Skin of body (tissue), 2 donors: ENCODE results near the gene NOTUM. TPM values are rescaled to one million over a fixed set of nuclear protein-coding genes. Genes with fewer than 3 reads are reported as not detected.
"Not testable (repeated sequence)": the region's sequence is repeated elsewhere in the genome, so short reads cannot be mapped to it uniquely, and the experiment has no call there.

Experiments used
- DNase-seq: peaks from one replicate; lab custom pipeline; 2025; lab: John Stamatoyannopoulos, UW
- total RNA-seq: library from RNA; depleted of rRNA; stranded (reverse); fragments of >200 nt; gene quantifications from one replicate; pipeline ENCODE4 v1.2.3, GENCODE V29; 2014

The NOTUM gene
- total RNA-seq, 1 donor from 2014 or later: 1.7 TPM

DNA sequence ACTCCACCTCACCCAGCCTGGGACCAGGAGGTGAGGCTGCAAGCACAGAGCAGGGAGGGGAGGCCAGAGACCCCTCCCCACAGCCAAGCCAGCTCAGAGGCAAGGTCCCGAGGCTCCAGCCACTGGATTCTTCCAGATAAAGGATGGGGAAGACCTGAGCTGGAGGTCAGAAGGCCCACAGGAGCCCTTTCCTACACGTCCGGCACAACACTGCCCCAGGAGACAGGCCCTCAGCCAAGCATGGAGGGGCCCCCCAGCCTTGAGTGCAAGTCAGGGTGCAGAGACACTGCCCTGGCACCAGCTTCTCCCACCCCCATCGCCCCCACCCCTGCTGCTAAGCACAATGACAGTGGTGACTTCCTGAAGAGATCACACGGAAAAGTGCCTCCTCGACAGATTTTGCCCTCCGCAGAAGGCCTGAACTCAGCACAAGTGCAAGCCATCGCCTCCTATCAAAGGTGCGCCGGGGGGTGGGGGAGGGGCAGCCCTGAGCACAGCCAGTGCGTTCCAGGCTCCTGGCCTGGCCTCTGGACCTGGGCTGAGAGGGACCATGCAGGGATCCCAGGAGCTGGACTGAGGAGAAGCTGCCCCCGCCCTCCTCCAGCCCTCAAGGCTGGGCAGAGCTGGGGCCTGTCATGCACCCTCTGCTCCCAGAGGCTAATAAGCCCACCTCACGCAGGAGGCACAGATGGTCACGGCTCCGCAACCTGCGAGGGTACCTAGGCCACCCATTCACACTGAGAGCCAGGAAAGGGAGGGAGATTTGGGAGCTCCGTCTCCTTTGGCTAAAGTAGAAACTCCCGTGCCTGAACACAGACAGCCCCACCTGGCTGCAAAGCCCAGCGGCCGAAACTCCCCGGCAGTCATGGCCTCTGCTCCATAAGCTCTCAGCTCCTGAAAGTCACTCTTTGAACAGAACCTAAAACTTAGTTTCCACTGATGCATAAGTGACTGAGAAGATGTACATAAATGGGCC, 36.1 kb downstream of the NOTUM start:
- DNase-seq: no peak

DNA sequence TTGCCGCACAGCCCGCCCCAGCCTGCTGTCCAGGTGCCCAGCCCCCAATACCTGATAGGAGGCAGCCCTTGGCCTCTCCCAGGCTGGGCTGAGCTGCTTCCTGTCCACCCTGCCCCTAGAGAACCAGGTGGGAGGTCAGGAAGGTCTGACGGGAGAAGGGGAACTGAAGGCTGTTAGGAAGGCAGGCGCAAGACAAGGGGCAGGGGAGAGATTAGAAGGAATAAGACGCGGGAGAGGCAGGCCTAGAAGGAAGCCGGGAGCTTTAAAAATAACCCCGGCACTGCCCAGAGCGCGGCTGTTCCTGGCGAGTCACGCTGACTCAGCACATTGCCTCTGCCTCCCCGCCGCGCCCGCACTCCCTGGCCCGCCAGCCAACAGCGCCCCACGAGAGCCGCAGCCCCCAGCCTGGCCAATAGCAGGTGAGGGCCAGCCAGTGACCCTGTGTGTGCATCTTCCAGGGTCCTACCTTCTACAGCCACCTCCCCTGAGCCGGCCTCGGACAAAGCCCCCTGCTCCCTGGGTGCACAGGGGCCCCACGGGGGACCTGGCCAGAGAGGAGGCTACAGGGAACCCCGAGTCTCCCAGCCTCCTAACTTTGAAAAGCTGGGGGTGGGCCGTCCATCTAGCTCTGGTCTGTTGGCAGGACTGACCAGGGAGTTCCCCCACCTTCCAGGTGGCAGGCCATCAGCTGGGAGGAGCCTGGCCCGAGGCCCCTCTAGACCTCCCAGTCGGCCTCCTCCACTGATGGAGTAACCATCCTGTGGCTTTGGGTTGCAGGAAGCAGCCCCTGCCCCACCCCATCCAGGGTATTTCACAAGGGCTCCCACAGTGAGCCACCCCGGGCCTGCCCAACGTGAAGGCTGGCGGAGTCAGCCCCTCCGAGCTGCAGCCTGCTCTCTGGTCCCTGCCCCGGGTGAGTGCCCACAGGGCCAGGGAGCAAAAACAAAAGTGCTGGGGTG, 37.4 kb downstream of the NOTUM start:
- DNase-seq: no peak

DNA sequence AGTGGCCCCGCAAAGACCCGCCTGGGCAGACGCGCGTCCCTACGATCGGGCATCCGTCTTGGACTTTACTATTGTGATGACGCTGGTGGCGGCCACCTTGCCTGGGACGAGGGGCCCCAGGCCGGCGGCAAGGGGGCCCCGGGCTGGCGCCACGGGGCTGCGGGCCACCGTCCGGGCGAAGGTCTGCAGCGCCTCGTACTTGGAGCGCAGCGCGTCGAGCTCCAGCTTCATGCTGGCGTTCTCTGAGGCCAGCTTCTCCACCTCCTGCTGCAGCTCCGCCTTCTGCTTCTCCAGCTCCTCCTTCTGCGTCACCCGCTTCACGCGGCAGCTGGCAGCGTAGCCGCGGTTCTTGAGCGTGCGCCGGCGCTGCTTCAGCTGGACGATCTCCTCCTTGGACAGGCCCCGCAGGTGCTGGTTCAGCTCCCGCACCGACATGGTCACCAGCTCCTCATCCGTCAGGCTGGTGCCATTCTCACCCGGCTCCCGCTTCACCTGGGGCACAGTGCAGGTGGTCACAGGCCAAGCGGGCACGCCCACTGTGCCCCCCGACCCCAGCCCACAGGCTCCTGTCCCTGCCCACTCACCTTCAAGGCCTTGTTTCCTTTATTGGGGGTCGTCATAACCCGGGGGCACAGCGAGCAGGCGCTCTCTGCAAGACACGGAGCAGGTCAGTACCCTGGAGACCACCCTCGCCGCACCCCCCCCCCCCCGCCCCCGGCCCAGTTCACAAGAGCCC, 38.3 kb downstream of the NOTUM start:
- DNase-seq: no peak

- DNase-seq: no peak
Measured at GRCh38 chr17:81921996-81922565, 38.9 kb downstream of the NOTUM start.

DNA sequence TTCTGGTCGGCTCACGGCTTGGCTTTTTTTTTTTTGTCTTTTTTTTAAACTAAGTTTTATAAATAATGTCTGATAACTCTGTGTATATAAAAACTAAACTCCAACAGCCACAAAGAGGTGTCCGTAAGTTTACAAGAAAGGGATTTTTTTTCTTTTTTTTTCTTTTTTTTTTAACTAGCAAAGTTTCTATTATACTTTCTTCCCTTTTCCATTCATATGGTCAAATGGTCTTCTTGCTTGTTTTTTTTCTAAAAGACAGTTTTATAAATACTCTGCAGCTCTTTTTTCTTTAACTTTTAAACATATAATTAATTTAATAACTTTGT, 39.5 kb downstream of the NOTUM start:
- no peak for DNase-seq

GRCh38 chr17:81920612-81921536, 40.1 kb downstream of the NOTUM start:
- no peak for DNase-seq

GRCh38 chr17:81918832-81919545, 42.0 kb downstream of the NOTUM start:
- no peak for DNase-seq

DNA sequence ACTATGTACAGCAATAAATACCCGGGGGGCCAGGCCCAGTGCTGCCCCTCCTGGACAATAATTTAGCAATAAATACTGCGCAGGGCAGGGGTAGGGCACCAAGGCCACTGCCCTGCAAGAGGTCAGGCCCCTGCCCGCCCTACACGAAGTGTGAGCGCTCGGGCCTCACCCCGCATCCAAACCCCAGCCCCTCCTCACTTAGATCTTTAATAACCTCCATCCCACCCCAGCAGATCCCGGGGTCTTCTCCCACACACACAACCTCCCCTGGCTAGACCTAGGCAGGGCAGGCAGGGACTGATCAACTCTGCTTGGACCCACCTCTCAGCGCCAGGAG, 42.7 kb downstream of the NOTUM start:
- DNase-seq: not testable (repeated sequence)

DNA sequence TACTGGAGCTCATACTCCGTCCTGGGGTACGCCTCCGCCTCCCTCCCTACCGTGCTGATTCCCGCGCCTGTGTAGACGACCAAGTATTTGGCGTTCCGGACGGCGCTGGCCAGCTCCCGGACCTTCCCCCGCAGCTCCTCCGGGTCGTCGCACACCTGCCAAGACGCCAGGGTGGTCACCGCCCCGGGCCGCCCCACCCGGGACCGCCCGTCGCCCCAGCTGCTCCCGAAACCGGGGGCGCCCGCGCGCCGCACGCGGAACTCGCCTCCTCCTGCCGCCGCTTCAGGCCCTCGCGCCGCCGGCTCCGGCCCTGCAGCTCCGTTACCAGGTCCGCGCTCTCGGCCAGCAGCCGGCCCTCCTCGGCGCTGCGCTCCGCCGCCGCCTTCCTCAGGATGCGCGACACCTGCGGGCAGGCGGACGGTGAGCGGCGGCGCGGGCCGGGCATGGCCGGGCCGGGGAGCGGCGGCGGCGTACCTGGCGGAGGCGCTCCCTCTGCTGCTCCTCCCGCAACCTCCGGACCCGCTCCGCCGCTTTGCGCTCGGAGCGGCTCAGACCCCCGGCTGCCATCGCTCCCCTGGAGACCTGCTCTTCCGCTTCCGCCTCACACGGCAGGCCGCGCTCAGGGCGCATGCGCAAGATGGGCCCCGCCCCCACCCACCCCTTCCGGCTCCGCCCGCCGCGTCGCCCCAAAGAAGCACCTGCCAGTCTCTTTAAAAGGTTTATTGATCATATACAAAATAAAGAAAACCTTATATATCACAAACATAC, 43.2 kb downstream of the NOTUM start, which contains the start of gene SIRT7:
TSS of gene SIRT7 (minus strand) at position 612 of the 768 bp plus-strand sequence. CDS start at position 567, 45 bp downstream.
- DNase-seq: peak; percentile 37

DNA sequence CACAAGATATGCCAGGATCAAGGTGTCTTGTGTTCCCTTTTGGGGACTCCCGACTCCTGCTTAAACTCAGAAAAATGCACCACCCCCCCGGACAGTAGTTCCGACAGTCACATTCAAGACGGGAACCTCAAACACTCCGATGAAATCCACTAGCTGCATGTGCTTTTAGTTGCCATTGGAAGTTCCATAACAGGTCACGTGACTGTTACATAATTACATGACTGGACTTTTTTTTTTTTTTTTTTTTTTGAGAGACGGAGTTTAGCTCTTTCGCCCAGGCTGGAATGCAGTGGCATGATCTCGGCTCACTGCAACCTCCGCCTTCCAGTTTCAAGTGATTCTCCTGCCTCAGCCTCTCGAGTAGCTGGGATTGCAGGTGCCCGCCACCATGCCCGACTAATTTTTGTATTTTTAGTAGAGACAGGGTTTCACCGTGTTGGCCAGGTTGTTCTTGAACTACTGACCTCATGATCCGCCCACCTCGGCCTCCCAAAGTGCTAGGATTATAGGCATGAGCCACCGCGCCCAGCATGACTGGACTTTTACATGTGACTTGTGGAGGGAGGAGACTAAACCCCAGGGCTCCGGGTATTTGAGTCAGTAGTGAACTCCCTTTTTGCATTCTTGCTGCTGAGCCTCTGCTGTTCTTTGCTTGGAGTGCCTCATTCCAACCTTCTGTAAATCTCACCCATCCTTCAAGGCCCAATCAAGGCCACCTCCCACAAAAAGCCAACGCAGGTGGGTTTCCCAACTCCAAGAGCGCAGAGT, 44.6 kb downstream of the NOTUM start:
- DNase-seq: no peak

DNA sequence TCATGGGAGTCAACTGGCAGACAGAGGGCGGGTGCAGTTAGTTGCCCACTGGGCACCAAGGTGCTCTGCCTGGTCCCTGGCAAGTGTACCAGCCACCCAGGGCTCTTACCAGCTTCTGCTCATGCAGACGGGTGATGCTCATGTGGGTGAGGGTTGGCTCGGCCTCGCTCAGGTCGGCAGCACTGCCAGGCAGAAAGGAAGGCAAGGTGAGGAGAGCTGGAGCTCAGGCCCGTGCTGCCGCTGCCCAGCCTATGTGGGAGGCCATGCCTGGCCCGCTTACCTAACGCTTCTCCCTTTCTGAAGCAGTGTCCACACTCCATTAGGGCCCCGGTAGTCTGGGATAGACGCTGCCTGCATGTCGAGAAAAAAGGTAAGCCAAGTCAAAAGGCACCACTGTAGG, 45.7 kb downstream of the NOTUM start:
- no peak for DNase-seq

- no peak for DNase-seq
Measured at GRCh38 chr17:81914103-81914850, 46.7 kb downstream of the NOTUM start.

DNA sequence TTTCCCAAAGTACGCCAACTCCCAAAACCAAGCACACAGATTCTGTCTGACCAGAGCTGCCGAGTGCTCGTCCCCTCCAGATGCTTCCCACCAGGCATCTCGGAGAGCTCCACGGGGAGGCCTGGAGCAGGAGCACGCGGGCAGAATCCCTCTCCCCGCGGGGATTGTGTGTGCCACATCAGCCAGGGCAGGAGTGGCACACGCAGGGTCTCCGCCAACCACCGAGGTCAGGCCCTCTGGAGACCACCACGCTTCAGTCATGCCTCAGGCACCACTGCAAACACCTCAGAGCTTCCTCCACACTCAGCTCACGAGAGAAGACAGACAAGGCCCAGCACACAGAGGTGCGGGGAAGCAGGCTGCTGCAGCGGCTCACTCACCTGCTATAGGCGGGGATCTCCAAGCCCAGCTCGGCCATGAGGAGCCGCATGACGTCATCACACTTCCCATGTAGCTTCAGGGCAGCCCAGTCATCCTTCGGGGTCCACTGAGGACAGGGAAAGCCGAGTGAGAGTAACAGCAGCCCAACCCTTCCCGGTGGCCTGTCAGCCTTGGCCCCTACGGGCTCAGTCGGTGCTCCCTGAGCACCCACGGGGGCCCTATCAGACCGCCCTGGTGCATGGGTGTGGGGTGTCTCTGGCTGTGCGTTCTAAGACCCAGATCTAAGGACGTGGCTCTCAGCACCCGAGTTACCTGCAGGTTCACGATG, 47.4 kb downstream of the NOTUM start:
- DNase-seq: no peak

- no peak for DNase-seq
Measured at GRCh38 chr17:81912441-81913309, 48.3 kb downstream of the NOTUM start.

GRCh38 chr17:81911969-81912368, 49.0 kb downstream of the NOTUM start:
- no peak for DNase-seq
